CD4-positive, alpha-beta T cell treated with Interleukin-15 for 1 hour (primary cell): Measurements from ENCODE around the gene KRAS.
A peak's percentile ranks its signal among the peaks of the same experiment; 100 is the strongest.
"Not testable (repeated sequence)": the region's sequence is repeated elsewhere in the genome, so short reads cannot be mapped to it uniquely, and the experiment has no call there.

Source experiments
- DNase-seq: peaks from one replicate; pipeline ENCODE4 v3.0.0-alpha.2; 2020

Gene KRAS

DNA sequence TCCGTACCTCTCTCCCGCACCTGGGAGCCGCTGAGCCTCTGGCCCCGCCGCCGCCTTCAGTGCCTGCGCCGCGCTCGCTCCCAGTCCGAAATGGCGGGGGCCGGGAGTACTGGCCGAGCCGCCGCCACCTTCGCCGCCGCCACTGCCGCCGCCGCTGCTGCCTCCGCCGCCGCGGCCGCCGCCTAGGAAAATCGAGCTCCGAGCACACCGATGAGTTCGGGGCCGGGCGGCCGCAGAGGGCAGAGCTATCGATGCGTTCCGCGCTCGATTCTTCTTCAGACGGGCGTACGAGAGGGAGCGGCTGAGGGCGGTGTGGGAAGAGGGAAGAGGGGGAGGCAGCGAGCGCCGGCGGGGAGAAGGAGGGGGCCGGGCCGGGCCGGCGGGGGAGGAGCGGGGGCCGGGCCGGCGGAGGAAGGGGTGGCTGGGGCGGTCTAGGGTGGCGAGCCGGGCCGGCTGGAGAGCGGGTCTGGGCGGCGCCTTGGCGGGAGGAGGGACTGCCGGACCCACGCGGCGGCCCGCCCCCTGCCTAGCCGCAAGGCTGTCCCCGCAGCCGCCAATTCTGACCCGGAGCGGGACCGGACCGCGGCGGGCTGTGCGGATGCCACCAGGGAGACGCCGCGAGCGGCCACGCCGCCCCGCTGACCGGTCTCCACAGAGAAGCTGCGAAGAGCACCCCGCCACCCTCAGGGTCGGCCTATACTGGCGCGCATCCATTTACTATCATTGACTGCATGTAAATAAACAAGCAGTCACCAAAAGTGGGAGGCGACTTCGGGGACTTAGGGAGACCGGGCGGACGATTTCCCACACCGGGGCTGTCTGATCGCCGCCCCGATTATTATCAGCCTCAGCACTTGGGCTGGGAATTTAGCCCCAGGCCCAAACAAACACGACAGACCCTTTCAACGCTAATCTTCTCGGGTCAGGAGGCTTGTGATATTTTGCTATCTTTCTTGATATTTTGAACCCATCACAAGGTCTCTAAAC lies at the start of gene KRAS:
TSS of gene KRAS (minus strand) at position 186 of the 987 bp plus-strand sequence.
- DNase-seq: peak; percentile 94

DNA sequence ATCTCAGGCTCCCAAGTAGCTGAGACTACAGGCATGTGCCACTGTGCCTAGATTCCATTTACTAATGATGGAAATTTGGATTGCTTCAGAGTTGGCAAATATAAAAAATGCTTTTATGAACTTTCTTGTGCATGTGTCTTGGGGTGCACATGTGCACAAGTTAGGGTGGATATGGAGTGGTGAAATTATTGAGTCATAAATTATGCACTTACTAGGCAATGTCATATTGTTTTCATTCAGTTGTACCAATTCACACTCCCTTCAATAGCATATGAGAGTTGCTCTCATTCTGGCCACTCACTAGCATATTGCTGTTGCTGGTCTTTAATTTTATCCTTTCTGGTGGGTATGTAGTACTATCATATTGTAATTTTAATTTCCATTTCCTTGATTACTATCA lies 45.7 kb upstream of the KRAS start:
- DNase-seq: no peak

DNA sequence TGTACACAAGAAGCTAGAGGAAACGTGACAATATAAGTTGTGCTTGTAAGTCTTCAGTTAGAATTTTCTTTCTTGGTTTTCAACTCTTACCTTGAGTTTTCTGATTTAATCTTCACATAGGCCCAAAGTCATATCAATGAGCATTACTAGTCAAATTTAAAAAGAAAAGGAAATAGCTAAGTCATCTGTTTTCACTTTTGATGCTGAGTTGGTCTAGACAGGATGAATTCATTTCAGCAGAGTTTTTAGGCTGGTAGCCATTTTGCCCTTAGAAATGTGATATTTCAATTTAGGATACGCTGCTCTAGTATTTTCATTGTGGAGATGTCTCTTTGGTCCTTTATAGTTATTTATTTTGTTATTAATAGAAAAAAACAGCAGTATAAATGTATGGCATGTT lies 44.6 kb upstream of the KRAS start:
- no peak for DNase-seq

DNA sequence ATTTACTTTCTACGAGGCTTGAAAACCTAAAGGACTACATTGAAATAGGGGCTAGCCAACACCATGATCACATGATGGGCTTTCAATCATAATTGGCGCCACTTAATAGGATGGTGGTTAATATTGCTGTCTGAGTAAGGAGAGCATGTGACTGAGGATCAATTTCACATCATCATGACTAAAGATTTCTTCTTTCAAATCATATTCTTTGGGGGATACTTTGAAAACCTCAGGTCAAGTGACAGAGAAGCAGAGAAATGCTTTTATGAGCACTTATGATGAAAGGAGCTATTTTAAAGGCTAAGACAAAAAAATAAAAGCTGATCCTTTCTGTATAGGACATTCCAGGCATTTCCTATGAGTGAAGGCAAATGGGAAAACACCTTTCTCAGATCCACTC lies 42.9 kb upstream of the KRAS start:
- DNase-seq: no peak

DNA sequence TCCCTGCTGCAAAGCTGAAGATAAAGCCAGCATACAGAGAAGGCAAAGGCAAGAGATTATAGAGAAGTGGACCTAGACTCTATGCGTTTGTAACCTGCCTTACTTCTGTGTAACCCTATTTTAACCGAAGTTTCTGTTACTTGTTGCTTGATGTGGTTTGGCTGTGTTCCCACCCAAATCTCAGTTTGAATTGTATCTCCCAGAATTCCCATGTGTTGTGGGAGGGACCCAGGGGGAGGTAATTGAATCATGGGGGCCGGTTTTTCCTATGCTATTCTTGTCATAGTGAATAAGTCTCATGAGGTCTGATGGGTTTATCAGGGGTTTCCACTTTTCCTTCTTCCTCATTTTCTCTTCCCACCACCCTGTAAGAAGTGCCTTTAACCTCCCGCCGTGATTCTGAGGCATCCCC lies 42.1 kb upstream of the KRAS start:
- not testable (repeated sequence) for DNase-seq

DNA sequence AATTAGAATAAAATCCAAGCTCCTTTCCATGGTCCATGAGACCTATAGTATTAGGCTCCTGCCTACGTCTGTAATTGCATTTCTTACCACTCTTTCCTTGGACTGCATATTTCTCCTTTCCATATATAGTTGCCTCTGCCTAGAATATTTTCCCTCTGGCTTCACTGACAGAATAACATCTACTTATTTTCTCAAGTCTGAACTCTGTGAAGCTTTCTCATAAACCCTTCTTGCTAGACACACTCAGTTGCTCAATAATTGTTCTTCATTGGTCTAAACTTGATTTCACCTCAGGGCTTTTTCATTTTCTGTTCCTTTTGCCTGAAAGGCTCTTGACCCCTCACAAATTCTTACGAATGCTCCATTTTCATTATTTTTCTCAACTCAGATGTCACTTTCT lies 36.9 kb upstream of the KRAS start:
- no peak for DNase-seq

DNA sequence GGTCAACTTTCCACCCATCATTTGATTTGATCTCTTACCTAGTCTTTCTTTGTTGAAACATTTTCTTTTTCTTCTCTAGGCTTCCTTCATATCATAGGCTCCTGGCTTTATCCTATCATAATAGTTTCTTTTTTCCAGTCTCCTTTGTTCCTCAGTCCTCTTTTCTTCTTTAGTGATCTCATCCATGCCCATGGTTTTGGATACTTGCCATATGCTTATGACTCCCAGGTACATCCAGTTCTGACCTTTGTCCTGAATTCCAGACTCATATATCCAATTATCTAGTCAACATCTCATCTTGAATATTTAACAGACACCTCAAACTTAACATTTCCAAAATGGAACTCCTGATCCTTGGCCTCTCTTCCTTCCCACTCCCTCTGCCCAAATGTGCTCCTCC lies 36.1 kb upstream of the KRAS start:
- no peak for DNase-seq

DNA sequence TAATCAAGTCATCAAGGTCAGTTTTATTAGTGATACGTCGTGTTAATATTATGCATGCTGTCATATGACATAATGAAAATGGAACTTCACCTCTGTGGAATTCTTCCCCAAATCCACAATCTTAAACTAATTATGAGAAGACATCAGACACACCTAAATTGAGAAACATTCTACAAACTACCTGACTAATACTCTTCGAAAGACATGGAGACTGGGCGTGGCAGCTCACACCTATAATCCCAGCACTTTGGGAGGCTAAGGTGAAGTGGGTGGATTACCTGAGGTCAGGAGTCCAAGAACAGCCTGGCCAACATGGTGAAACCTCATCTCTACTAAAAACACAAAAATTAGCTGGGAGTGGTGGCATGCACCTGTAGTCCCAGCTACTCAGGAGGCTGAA lies 33.3 kb upstream of the KRAS start:
- no peak for DNase-seq

DNA sequence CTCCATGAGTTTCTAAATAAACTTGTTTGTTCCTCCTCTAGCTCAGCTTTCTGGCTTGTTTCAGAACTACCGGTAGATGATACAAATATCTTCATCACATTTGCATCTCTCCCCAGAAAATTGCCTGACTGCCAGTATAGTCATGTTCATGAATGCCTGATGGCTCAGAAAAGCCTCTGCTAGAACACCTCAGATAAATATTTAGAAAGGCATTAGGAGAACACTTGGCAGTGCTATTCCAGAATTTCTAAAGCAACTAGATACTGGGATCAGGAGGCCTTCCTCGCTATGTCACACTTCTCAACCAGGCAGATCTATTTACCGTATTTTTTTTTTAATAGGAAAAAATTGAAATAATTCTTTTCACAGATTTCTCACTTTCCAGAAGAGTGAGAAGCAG lies 32.3 kb upstream of the KRAS start:
- DNase-seq: no peak

DNA sequence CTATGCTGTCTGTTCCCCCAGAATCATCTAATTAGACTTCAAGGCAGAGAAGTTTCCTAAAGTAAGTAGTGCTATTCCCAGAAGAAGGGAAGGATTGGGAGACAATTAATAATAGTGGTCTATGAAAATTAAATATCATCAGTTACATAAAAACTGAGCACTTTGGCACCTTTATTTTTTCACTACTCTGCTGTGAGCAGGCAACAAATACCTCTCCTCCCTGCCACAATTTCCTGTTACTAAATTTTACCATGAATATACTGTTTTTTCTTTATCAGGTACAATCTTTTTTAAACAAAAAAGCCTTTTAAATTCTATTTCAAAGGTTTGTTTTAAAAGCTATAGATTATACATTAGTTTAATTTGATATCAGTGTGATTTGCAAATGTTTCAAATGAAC lies 29.4 kb upstream of the KRAS start:
- DNase-seq: no peak

DNA sequence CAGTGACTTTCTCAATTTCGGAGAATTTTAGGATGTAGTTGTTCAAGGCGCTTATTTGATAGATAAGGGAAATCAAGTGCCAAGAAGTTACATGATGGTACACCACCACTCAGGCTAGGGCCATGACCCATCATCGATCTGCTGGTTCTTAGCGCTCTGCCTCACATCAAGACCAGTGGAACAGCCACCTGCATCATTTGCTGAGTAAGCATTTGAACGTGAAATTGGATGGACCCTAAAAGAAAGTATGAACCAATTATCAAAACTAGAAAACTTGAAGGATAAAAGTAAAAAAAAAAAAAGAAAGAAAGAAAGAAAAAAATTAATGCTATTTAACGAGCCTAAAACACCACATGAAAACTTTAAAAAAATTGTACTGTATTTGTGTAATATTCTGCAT lies 27.5 kb upstream of the KRAS start:
- DNase-seq: no peak

DNA sequence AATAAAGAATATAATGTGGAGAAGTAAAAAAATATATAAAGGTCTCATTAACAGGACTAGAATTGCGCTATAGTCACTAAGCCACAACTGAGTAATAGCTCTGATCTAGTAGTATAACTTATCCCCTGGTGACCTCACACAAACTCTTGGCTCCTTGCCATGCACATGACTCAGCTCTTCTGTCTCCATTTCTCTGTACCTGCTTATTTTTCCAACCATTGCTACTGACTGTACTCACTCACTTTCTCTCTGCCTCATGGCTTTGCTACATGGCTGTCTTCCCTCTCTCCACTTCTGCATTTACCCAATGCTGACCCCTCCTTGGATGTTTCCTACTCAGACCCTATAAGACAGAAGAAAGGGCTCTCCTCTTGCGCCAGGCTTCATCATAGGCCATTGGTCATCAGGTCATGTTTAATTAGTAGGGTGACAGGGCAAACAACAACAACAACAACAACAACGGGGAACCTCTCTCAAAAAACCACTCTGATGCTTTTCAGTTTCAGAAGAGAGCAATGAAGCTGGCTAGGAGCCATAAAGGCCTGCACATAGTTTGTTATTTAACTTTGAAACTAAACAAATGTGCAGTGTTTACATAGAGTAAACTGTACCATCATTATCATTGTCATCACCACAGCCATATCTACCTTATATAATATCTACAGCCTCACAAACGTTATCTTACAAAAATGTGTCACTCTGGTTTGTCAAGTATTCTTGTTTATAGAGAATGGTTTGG lies 25.6 kb upstream of the KRAS start:
- DNase-seq: no peak

DNA sequence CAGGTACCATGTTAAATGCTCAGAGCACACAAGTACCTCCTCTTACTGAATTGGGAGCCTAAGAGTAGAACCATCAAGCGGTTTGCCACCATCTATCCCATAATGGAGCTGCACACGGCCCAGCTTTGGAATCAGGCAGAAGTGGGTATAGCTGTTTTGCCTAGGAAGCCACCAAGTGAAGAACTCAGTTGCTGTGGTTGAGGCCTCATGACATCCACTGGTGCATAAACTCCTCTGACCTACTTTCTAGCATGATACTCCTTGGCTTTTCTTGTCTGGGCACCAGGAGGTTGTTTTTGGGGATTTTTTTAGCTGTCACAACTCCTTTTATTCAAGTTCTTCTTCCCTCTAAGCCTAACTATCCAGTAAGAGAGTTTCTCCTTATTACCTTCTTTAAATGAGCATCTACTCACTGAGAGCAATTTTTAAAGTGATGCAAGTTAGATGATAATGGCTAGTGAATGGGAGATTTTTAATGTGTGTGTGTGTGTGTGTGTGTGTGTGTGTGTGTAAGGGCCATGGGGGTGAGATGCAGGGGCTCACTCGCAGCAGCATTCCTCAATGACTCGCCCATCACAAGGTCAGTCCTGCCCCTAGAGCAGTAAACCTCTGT lies 20.9 kb upstream of the KRAS start:
- DNase-seq: no peak

DNA sequence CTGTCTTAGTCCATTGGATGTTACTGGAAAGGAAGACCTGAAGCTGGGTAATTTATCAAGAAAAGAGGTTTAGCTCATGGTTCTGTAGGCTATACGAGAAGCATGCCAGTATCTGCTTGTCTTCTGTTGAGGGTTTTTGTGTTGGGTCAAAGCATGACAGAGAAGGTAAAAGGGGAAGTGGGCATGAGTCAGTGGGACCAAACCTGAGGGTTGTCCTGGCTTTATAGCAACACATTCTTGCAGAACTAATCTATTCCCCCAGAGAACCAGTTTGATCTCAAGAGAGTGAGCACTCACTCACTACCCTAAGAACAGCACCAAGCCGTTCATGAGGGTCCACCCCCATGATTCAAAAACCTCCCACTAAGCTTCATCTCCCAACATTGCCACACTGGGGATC lies 19.0 kb upstream of the KRAS start:
- DNase-seq: no peak

DNA sequence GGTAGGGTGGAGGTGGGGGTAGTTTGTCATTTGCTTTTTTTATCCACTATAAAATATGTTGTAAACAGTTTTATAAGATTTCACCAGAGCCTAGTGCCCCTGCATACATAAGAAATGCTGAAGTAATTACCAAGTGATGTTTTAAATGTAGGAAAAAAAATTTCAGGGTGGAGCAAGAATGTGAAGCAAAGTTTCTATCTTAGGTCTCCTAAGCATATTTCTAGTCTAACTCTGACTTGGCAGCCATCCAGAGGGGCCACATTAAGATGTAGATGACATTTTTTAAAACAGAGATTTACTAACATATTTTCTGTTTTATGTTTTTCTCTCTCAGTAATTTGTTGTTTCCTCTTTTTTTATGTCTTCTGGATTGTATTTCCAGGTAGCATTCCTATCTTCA lies 15.8 kb upstream of the KRAS start:
- DNase-seq: no peak

DNA sequence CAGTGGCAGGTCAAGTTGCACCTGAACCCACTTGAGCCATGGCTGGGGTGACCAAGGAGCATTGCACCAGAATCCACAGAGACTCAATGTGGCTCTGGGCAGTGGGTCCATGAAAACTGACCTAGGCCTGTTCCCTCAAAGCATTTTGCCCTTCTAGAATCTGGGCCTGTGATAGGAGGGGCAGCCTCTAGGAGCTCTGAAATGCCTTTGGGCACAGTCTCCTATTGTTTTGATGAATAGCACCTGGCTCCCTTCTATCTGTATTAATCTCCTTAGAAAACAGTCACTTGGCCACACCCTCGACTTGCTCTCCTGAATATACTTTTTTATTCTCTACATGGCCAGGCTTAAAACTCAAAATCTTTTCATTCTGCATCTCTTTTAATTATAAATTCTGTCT lies 14.1 kb upstream of the KRAS start:
- no peak for DNase-seq

DNA sequence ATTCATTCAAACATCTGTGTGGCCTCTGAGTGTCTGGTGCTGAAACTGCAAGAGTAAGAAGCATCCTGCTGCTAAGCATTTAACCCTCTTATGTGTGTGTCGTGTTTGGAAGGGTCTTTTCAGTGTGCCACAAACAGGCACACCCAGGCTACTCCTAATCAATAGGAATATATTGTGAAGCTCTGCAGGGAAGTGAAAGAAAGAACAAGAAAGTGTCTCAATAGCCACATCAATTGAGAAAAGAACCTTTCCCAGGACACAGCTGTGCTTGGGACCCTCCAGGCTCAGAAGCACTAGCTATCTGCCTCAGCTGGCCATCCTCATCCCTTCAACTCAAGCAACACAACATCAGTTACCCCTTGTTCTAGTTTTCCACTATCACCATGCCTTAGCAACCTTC lies 13.4 kb upstream of the KRAS start:
- no peak for DNase-seq

DNA sequence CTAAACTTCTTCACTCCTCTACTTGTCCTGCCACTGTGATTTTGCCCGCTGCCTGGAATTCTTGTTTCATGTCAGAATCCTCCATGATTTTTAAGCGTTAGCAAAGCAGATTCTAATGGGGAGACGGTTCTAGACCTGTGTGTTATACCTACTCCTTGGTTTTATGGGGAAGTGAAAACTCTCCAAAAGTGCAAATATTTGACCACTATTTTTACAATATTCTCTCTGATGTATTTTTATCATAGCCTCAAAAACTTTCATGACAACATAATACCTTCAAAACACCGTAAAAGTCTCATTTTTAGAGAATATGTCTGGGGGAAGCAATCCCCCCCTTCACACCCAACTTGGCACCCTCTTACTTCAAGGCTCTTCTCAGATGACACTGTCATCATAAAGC lies 12.9 kb upstream of the KRAS start:
- no peak for DNase-seq

DNA sequence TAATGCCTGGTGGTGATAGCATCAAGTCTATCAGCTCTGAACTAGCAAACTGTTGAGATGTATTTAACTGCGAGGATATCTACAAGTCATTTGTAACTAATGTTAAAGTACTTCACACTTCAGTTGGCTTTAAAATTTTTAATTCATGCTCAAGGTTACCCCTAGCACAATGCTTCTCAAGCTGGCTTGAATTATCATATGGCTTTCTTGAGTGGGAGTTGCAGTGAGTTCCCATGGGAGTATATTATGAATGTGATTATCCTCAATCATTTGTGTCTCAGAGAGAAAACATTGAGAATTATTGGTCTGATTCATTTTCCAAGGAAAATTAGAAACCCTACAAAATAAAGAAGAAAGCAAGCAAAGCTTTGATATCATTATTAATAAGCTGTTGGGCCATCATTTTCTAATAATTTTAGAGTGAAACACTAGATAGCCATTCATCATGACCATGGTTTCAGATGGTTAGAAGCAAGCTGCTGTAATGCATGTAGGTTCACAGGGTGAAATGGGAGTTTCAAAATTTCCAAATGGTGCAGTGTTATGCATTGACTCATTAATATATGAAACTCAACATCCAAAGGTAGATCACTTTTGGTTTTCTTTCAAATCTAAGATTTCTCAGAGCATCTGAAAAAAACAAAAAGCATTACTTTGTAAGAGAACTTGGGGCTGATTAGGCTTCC lies 11.8 kb upstream of the KRAS start:
- no peak for DNase-seq

DNA sequence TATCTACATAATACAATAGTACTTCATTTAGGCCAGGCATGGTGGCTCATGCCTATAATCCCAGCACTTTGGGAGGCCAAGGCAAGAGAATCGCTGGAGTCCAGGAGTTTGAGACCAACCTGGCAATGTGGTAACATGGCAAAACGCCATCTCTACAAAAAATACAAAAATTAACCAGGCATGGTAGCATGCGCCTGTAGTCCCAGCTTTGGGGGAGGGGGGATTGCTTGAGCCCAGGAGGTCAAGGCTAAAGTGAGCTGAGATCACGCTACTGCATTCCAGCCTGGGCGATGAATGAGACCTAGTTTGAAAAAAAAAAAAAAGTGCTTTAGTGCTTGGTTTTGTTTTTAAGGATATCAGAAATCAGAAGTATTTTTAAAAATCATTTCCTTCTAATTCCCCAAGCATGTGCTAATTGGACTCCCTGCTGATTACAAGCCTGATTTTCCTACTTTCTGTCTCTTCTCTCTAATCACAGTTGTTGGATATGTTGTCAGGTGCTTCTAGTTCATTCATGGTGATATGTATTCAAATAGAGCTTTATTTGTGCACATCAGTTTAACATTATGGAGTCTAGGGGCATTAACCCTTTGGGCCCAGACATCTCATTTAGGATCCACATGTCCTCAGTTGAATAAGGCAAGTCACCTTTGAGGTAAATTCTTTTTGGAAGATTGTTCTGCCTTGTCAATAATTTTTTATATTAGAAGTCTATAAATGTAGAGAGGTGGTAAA lies 7.0 kb upstream of the KRAS start:
- no peak for DNase-seq

DNA sequence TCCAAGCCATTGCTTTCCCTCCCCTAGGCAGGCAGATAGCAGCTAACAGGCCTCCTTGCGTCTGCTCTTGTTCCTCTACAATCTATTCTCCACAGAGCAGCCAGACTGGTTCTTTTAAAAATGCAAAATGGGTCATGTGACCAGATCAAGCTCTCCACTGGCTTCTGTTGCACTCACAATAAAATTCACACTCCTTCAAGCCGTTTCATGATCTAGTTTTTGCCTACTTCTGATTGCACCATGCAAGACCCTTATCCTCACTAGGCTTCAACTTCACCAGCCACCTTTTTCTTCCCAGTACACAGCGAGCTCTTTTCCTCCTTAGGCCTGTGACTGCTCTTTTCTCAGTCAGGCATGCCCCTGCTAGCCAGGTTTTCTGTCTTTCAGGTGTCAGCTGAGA lies 6.1 kb upstream of the KRAS start:
- no peak for DNase-seq

DNA sequence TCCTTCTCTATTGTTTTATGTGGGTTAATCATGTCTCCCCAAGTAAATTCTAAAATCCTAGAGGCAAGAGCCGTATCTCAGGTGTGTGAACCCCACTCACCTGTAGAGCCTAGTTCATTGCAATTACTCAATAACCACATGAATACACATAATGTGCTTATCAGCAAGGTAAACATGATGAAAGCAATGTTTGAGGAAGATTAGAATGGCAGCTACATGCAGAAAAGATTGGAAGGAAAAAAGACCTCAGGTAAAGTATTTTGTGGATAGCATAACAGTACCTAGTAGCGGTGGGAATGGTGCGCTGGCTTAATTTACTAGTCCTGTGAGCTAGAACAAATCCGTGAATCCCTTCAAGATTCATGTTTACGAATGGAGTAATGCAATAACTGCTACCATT lies 5.3 kb upstream of the KRAS start:
- no peak for DNase-seq
